ENCODE measurements around the gene FLRT2.

DNA sequence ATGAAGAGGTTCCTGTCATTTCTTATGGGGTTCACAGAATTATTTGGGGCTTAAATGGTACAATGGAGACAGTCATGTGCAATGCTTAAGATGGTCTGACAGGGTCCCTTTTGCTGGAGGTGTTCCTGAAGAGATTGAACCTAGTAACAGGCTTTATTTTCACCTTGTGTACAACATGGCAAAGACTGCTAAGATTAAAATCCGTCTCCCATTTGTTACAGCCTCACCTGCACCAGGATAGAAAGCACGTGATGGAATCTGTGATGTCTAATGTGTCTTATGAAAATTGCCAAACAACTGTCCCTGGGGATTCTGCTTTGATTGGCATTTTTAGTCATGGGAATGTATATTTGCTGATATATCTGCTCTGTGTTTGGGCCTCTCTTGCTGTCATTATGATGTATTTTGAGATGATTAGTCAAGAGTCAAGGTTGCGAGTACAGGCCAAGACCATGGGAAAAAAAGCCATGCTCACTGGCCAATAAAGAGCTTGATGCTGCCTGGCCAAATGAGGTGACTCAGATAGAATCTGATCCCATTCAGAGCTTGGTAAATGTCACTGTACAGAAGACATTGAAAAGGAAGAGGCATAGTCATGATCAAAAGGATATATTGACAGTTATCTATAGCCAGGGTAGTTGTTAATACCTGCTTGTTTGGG is 96.1 kb downstream of the FLRT2 start:
- TF ChIP-seq, protein P1, sequence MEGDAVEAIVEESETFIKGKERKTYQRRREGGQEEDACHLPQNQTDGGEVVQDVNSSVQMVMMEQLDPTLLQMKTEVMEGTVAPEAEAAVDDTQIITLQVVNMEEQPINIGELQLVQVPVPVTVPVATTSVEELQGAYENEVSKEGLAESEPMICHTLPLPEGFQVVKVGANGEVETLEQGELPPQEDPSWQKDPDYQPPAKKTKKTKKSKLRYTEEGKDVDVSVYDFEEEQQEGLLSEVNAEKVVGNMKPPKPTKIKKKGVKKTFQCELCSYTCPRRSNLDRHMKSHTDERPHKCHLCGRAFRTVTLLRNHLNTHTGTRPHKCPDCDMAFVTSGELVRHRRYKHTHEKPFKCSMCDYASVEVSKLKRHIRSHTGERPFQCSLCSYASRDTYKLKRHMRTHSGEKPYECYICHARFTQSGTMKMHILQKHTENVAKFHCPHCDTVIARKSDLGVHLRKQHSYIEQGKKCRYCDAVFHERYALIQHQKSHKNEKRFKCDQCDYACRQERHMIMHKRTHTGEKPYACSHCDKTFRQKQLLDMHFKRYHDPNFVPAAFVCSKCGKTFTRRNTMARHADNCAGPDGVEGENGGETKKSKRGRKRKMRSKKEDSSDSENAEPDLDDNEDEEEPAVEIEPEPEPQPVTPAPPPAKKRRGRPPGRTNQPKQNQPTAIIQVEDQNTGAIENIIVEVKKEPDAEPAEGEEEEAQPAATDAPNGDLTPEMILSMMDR (IDR thresholded peaks at IDR 0.05) = no peak
- TF ChIP-seq POLR2A (IDR thresholded peaks at IDR 0.05) = no peak
